ENCODE data around the gene IFT88. TPM values are rescaled to one million over a fixed set of nuclear protein-coding genes. Genes with fewer than 3 reads are reported as not detected.

The IFT88 gene
- polyA plus RNA-seq (2013), result 6.2 and 6.5 TPM in 2 replicates

GRCh38 chr13:20566898-20567874, at the start of gene IFT88:
Gene IFT88, plus strand, starts transcription at chr13:20567157. Its CDS starts 7,229 bp downstream, at chr13:20574386.
- H3K79me1 ChIP-seq (ENCODE audit: low read length), result peaks cover 11% of the 10 kb centered on the region
- H4K91ac ChIP-seq (ENCODE audit: low read depth, low read length), result peak within 1 kb of the TSS; percentile 92
- WGBS (ENCODE audit: extremely low coverage, insufficient coverage, insufficient read length), result no CpG with 5 or more reads among the region's 74 CpGs
- peak within 1 kb of the TSS; percentile 97 for H3K9ac ChIP-seq (ENCODE audit: low read length)
- H3K36me3 ChIP-seq (ENCODE audit: control insufficient read depth in 1 of 2, insufficient read depth in 2 of 2, low read length in 2 of 2), result no peaks in the 10 kb centered on the region
- H2BK5ac ChIP-seq (ENCODE audit: low read depth, low read length, poor library complexity), result peak within 1 kb of the TSS; percentile 95
- peaks cover 6% of the 10 kb centered on the region for H3K79me2 ChIP-seq (ENCODE audit: control insufficient read depth, insufficient read depth, low read length, poor library complexity)
- peak within 1 kb of the TSS; percentile 84 for H3K4me2 ChIP-seq (ENCODE audit: low read length)
- peak within 1 kb of the TSS; percentile 99 for H3K18ac ChIP-seq (ENCODE audit: low read length)
- H3K4ac ChIP-seq (ENCODE audit: low read depth, low read length), result peak within 1 kb of the TSS; percentile 57
- H3K9me3 ChIP-seq (ENCODE audit: insufficient read depth, low read depth, low read length), result peaks cover 3% of the 10 kb centered on the region
- no peak within 1 kb of the TSS for H3K23ac ChIP-seq (ENCODE audit: low read length)
- H3K27ac ChIP-seq (ENCODE audit: low read depth, low read length), result peak within 1 kb of the TSS; percentile 99
- peak within 1 kb of the TSS; percentile 94 for H2BK12ac ChIP-seq (ENCODE audit: low read length)
- peak; percentile 86 to 93 for DNase-seq
- peak within 1 kb of the TSS; percentile 92 for H2BK120ac ChIP-seq (ENCODE audit: insufficient read depth, low read length, poor library complexity)
- peak within 1 kb of the TSS; percentile 99 for H2AFZ ChIP-seq (ENCODE audit: insufficient read depth, low read length, poor library complexity)
- peaks cover 0 to 5% of the 10 kb centered on the region in 2 experiments for H3K4me1 ChIP-seq (ENCODE audit: control insufficient read depth in 1 of 2, insufficient read depth in 2 of 2, low read length in 2 of 2)
- H3K27me3 ChIP-seq (ENCODE audit: insufficient read depth, low read length), result no peaks in the 10 kb centered on the region
- H3K4me3 ChIP-seq (ENCODE audit: low read depth, low read length), result peak within 1 kb of the TSS; percentile 99
- peak within 1 kb of the TSS; percentile 91 for H3K14ac ChIP-seq (ENCODE audit: low read length)
- no peak within 1 kb of the TSS for H2AK5ac ChIP-seq (ENCODE audit: low read length)
- H4K8ac ChIP-seq (ENCODE audit: low read depth, low read length), result peak within 1 kb of the TSS; percentile 97
- peak within 1 kb of the TSS; percentile 93 for H4K12ac ChIP-seq (ENCODE audit: low read depth, low read length)

GRCh38 chr13:20518660-20519100, 48.3 kb upstream of the IFT88 start:
- Histone ChIP-seq H2AK5ac (ENCODE audit: low read length) (no peak overlapping the region), H2BK5ac (ENCODE audit: low read depth, low read length, poor library complexity) (no peak overlapping the region), H3K18ac (ENCODE audit: low read length) (no peak overlapping the region), H3K23ac (ENCODE audit: low read length) (no peak overlapping the region), H4K8ac (ENCODE audit: low read depth, low read length) (no peak overlapping the region), H3K9me3 (ENCODE audit: insufficient read depth, low read depth, low read length) (peaks cover 3% of the 10 kb centered on the region), H3K27me3 (ENCODE audit: insufficient read depth, low read length) (no peaks in the 10 kb centered on the region), H3K36me3 (ENCODE audit: control insufficient read depth in 1 of 2, insufficient read depth in 2 of 2, low read length in 2 of 2) (no peaks in the 10 kb centered on the region), H3K4me2 (ENCODE audit: low read length) (no peak overlapping the region), H2AFZ (ENCODE audit: insufficient read depth, low read length, poor library complexity) (no peak overlapping the region), H3K4me1 (ENCODE audit: control insufficient read depth in 1 of 2, insufficient read depth in 2 of 2, low read length in 2 of 2) (no peaks in the 10 kb centered on the region), H3K79me1 (ENCODE audit: low read length) (no peaks in the 10 kb centered on the region), H3K14ac (ENCODE audit: low read length) (no peak overlapping the region), H3K27ac (ENCODE audit: low read depth, low read length) (no peak overlapping the region), H4K91ac (ENCODE audit: low read depth, low read length) (no peak overlapping the region), H3K9ac (ENCODE audit: low read length) (no peak overlapping the region), H2BK12ac (ENCODE audit: low read length) (no peak overlapping the region), H3K4me3 (ENCODE audit: low read depth, low read length) (no peak overlapping the region), H4K12ac (ENCODE audit: low read depth, low read length) (no peak overlapping the region), H2BK120ac (ENCODE audit: insufficient read depth, low read length, poor library complexity) (no peak overlapping the region), H3K4ac (ENCODE audit: low read depth, low read length) (no peak overlapping the region), H3K79me2 (ENCODE audit: control insufficient read depth, insufficient read depth, low read length, poor library complexity) (no peaks in the 10 kb centered on the region)
- no peak for DNase-seq
- WGBS (ENCODE audit: extremely low coverage, insufficient coverage, insufficient read length), result no CpG with 5 or more reads among the region's 7 CpGs

GRCh38 chr13:20519875-20520274, 47.1 kb upstream of the IFT88 start:
- H3K27ac ChIP-seq (ENCODE audit: low read depth, low read length), result no peak overlapping the region
- H3K9me3 ChIP-seq (ENCODE audit: insufficient read depth, low read depth, low read length), result peaks cover 3% of the 10 kb centered on the region
- no CpG with 5 or more reads among the region's 1 CpG for WGBS (ENCODE audit: extremely low coverage, insufficient coverage, insufficient read length)
- H4K91ac ChIP-seq (ENCODE audit: low read depth, low read length), result no peak overlapping the region
- H3K23ac ChIP-seq (ENCODE audit: low read length), result no peak overlapping the region
- no peaks in the 10 kb centered on the region for H3K79me2 ChIP-seq (ENCODE audit: control insufficient read depth, insufficient read depth, low read length, poor library complexity)
- H3K4me2 ChIP-seq (ENCODE audit: low read length), result no peak overlapping the region
- H4K12ac ChIP-seq (ENCODE audit: low read depth, low read length), result no peak overlapping the region
- no peaks in the 10 kb centered on the region for H3K27me3 ChIP-seq (ENCODE audit: insufficient read depth, low read length)
- no peak overlapping the region for H2BK5ac ChIP-seq (ENCODE audit: low read depth, low read length, poor library complexity)
- no peaks in the 10 kb centered on the region for H3K4me1 ChIP-seq (ENCODE audit: control insufficient read depth in 1 of 2, insufficient read depth in 2 of 2, low read length in 2 of 2)
- no peak overlapping the region for H2BK120ac ChIP-seq (ENCODE audit: insufficient read depth, low read length, poor library complexity)
- DNase-seq, result no peak
- no peak overlapping the region for H2BK12ac ChIP-seq (ENCODE audit: low read length)
- H3K18ac ChIP-seq (ENCODE audit: low read length), result no peak overlapping the region
- H3K79me1 ChIP-seq (ENCODE audit: low read length), result no peaks in the 10 kb centered on the region
- H2AFZ ChIP-seq (ENCODE audit: insufficient read depth, low read length, poor library complexity), result no peak overlapping the region
- no peak overlapping the region for H3K4ac ChIP-seq (ENCODE audit: low read depth, low read length)
- H4K8ac ChIP-seq (ENCODE audit: low read depth, low read length), result no peak overlapping the region
- H2AK5ac ChIP-seq (ENCODE audit: low read length), result no peak overlapping the region
- no peak overlapping the region for H3K9ac ChIP-seq (ENCODE audit: low read length)
- no peak overlapping the region for H3K4me3 ChIP-seq (ENCODE audit: low read depth, low read length)
- no peaks in the 10 kb centered on the region for H3K36me3 ChIP-seq (ENCODE audit: control insufficient read depth in 1 of 2, insufficient read depth in 2 of 2, low read length in 2 of 2)
- no peak overlapping the region for H3K14ac ChIP-seq (ENCODE audit: low read length)

GRCh38 chr13:20521364-20522115, 45.4 kb upstream of the IFT88 start:
- Histone ChIP-seq H3K79me2 (ENCODE audit: control insufficient read depth, insufficient read depth, low read length, poor library complexity) (no peaks in the 10 kb centered on the region), H2AFZ (ENCODE audit: insufficient read depth, low read length, poor library complexity) (no peak overlapping the region), H4K12ac (ENCODE audit: low read depth, low read length) (no peak overlapping the region), H3K23ac (ENCODE audit: low read length) (no peak overlapping the region), H3K9ac (ENCODE audit: low read length) (no peak overlapping the region), H3K9me3 (ENCODE audit: insufficient read depth, low read depth, low read length) (peaks cover 3% of the 10 kb centered on the region), H3K14ac (ENCODE audit: low read length) (no peak overlapping the region), H2AK5ac (ENCODE audit: low read length) (no peak overlapping the region), H3K27ac (ENCODE audit: low read depth, low read length) (no peak overlapping the region), H3K4me3 (ENCODE audit: low read depth, low read length) (no peak overlapping the region), H3K79me1 (ENCODE audit: low read length) (peaks cover 2% of the 10 kb centered on the region), H3K4me1 (ENCODE audit: control insufficient read depth in 1 of 2, insufficient read depth in 2 of 2, low read length in 2 of 2) (peaks cover 0 to 3% of the 10 kb centered on the region in 2 experiments), H3K27me3 (ENCODE audit: insufficient read depth, low read length) (no peaks in the 10 kb centered on the region), H3K18ac (ENCODE audit: low read length) (no peak overlapping the region), H3K4me2 (ENCODE audit: low read length) (no peak overlapping the region), H4K91ac (ENCODE audit: low read depth, low read length) (no peak overlapping the region), H3K36me3 (ENCODE audit: control insufficient read depth in 1 of 2, insufficient read depth in 2 of 2, low read length in 2 of 2) (no peaks in the 10 kb centered on the region), H2BK120ac (ENCODE audit: insufficient read depth, low read length, poor library complexity) (no peak overlapping the region), H2BK12ac (ENCODE audit: low read length) (no peak overlapping the region), H2BK5ac (ENCODE audit: low read depth, low read length, poor library complexity) (no peak overlapping the region), H3K4ac (ENCODE audit: low read depth, low read length) (no peak overlapping the region), H4K8ac (ENCODE audit: low read depth, low read length) (no peak overlapping the region)
- DNase-seq, result no peak
- WGBS (ENCODE audit: extremely low coverage, insufficient coverage, insufficient read length), result no CpG with 5 or more reads among the region's 5 CpGs
